ENCODE data around the gene CLEC16A.
A peak's percentile ranks its signal among the peaks of the same experiment; 100 is the strongest.

CLEC16A gene

GRCh38 chr16:11125936-11126335 lies 181.6 kb downstream of the CLEC16A start:
- DNase-seq (ENCODE audit: low read depth), result no peak

GRCh38 chr16:11126399-11127054 lies 182.2 kb downstream of the CLEC16A start:
- DNase-seq (ENCODE audit: low read depth), result no peak

- DNase-seq (ENCODE audit: low read depth), result no peak
Observed at GRCh38 chr16:11127610-11128195, 183.3 kb downstream of the CLEC16A start.

GRCh38 chr16:11128211-11129141 lies 184.1 kb downstream of the CLEC16A start:
- DNase-seq (ENCODE audit: low read depth), result peak; percentile 62

GRCh38 chr16:11129378-11129781 lies 185.0 kb downstream of the CLEC16A start:
- no peak for DNase-seq (ENCODE audit: low read depth)

GRCh38 chr16:11130978-11131665 lies 186.8 kb downstream of the CLEC16A start:
- DNase-seq (ENCODE audit: low read depth), result no peak

GRCh38 chr16:11131706-11132105 lies 187.3 kb downstream of the CLEC16A start:
- no peak for DNase-seq (ENCODE audit: low read depth)

- peak; percentile 98 for DNase-seq (ENCODE audit: low read depth)
Observed at GRCh38 chr16:11133344-11133943, 189.1 kb downstream of the CLEC16A start.

- DNase-seq (ENCODE audit: low read depth), result no peak
Observed at GRCh38 chr16:11134722-11135463, 190.5 kb downstream of the CLEC16A start.

- peak; percentile 50 for DNase-seq (ENCODE audit: low read depth)
Observed at GRCh38 chr16:11135464-11135973, 191.2 kb downstream of the CLEC16A start.

- peak; percentile 55 for DNase-seq (ENCODE audit: low read depth)
Observed at GRCh38 chr16:11136600-11136999, 192.2 kb downstream of the CLEC16A start.

GRCh38 chr16:11138022-11138768 lies 193.8 kb downstream of the CLEC16A start:
- peak; percentile 37 for DNase-seq (ENCODE audit: low read depth)

- DNase-seq (ENCODE audit: low read depth), result no peak
Observed at GRCh38 chr16:11138769-11139325, 194.5 kb downstream of the CLEC16A start.

- DNase-seq (ENCODE audit: low read depth), result no peak
Observed at GRCh38 chr16:11139326-11140097, 195.1 kb downstream of the CLEC16A start.

- DNase-seq (ENCODE audit: low read depth), result no peak
Observed at GRCh38 chr16:11140098-11140375, 195.7 kb downstream of the CLEC16A start.

- DNase-seq (ENCODE audit: low read depth), result no peak
Observed at GRCh38 chr16:11140466-11140865, 196.1 kb downstream of the CLEC16A start.

- DNase-seq (ENCODE audit: low read depth), result no peak
Observed at GRCh38 chr16:11140867-11141266, 196.5 kb downstream of the CLEC16A start.

GRCh38 chr16:11141409-11142260 lies 197.3 kb downstream of the CLEC16A start:
- DNase-seq (ENCODE audit: low read depth), result no peak
